ENCODE data around the gene MYLK.

Gene MYLK

GRCh38 chr3:123765475-123766128 is 118.5 kb downstream of the MYLK start:
- Histone ChIP-seq H3K4me1 (ENCODE audit: insufficient read depth, poor library complexity, severe bottlenecking) (no peaks in the 10 kb centered on the region), H3K9me3 (ENCODE audit: severe bottlenecking) (no peaks in the 10 kb centered on the region), H3K27ac (ENCODE audit: poor library complexity, severe bottlenecking) (no peak overlapping the region), H3K4me3 (ENCODE audit: severe bottlenecking) (no peak overlapping the region), H3K27me3 (ENCODE audit: insufficient read depth, poor library complexity, severe bottlenecking) (no peaks in the 10 kb centered on the region), H3K36me3 (ENCODE audit: low read depth) (no peaks in the 10 kb centered on the region)
- no peak for TF ChIP-seq CTCF (IDR thresholded peaks at IDR 0.05; ENCODE audit: poor library complexity, severe bottlenecking)
- ATAC-seq (ENCODE audit: low read depth) = no peak
- DNase-seq (ENCODE audit: low spot score) = no peak

- Histone ChIP-seq H3K4me3 (ENCODE audit: severe bottlenecking) (no peak overlapping the region), H3K4me1 (ENCODE audit: insufficient read depth, poor library complexity, severe bottlenecking) (no peaks in the 10 kb centered on the region), H3K27ac (ENCODE audit: poor library complexity, severe bottlenecking) (no peak overlapping the region), H3K9me3 (ENCODE audit: severe bottlenecking) (no peaks in the 10 kb centered on the region), H3K36me3 (ENCODE audit: low read depth) (no peaks in the 10 kb centered on the region), H3K27me3 (ENCODE audit: insufficient read depth, poor library complexity, severe bottlenecking) (no peaks in the 10 kb centered on the region)
- no peak for DNase-seq (ENCODE audit: low spot score)
- no peak for TF ChIP-seq CTCF (IDR thresholded peaks at IDR 0.05; ENCODE audit: poor library complexity, severe bottlenecking)
- no peak for ATAC-seq (ENCODE audit: low read depth)
These were observed 119.5 kb downstream of the MYLK start for GRCh38 chr3:123764647-123765046.

- no peaks in the 10 kb centered on the region for H3K9me3 ChIP-seq (ENCODE audit: severe bottlenecking)
- DNase-seq (ENCODE audit: low spot score) = no peak
- H3K36me3 ChIP-seq (ENCODE audit: low read depth) = no peaks in the 10 kb centered on the region
- H3K27me3 ChIP-seq (ENCODE audit: insufficient read depth, poor library complexity, severe bottlenecking) = no peaks in the 10 kb centered on the region
- H3K4me3 ChIP-seq (ENCODE audit: severe bottlenecking) = no peak overlapping the region
- no peak for ATAC-seq (ENCODE audit: low read depth)
- no peak for TF ChIP-seq CTCF (IDR thresholded peaks at IDR 0.05; ENCODE audit: poor library complexity, severe bottlenecking)
- no peaks in the 10 kb centered on the region for H3K4me1 ChIP-seq (ENCODE audit: insufficient read depth, poor library complexity, severe bottlenecking)
- H3K27ac ChIP-seq (ENCODE audit: poor library complexity, severe bottlenecking) = no peak overlapping the region
These were observed 121.3 kb downstream of the MYLK start for GRCh38 chr3:123762805-123763204.

- Histone ChIP-seq H3K4me3 (ENCODE audit: severe bottlenecking) (no peak overlapping the region), H3K36me3 (ENCODE audit: low read depth) (no peaks in the 10 kb centered on the region), H3K4me1 (ENCODE audit: insufficient read depth, poor library complexity, severe bottlenecking) (no peaks in the 10 kb centered on the region), H3K27ac (ENCODE audit: poor library complexity, severe bottlenecking) (no peak overlapping the region), H3K9me3 (ENCODE audit: severe bottlenecking) (no peaks in the 10 kb centered on the region), H3K27me3 (ENCODE audit: insufficient read depth, poor library complexity, severe bottlenecking) (no peaks in the 10 kb centered on the region)
- DNase-seq (ENCODE audit: low spot score) (no peak), ATAC-seq (ENCODE audit: low read depth) (no peak)
- TF ChIP-seq CTCF (IDR thresholded peaks at IDR 0.05; ENCODE audit: poor library complexity, severe bottlenecking) = no peak
These were observed 123.3 kb downstream of the MYLK start for GRCh38 chr3:123760817-123761216.

- Histone ChIP-seq H3K9me3 (ENCODE audit: severe bottlenecking) (no peaks in the 10 kb centered on the region), H3K4me3 (ENCODE audit: severe bottlenecking) (no peak overlapping the region), H3K4me1 (ENCODE audit: insufficient read depth, poor library complexity, severe bottlenecking) (no peaks in the 10 kb centered on the region), H3K27me3 (ENCODE audit: insufficient read depth, poor library complexity, severe bottlenecking) (no peaks in the 10 kb centered on the region), H3K27ac (ENCODE audit: poor library complexity, severe bottlenecking) (no peak overlapping the region), H3K36me3 (ENCODE audit: low read depth) (no peaks in the 10 kb centered on the region)
- TF ChIP-seq CTCF (IDR thresholded peaks at IDR 0.05; ENCODE audit: poor library complexity, severe bottlenecking) = no peak
- DNase-seq (ENCODE audit: low spot score) = no peak
- no peak for ATAC-seq (ENCODE audit: low read depth)
These were observed 124.3 kb downstream of the MYLK start for GRCh38 chr3:123759871-123760270.

Measured in RWPE2 (cell line).